Measurements from ENCODE around the gene GPBP1.
"Not testable (repeated sequence)": the region's sequence is repeated elsewhere in the genome, so short reads cannot be mapped to it uniquely, and the experiment has no call there.

GPBP1 gene

DNA sequence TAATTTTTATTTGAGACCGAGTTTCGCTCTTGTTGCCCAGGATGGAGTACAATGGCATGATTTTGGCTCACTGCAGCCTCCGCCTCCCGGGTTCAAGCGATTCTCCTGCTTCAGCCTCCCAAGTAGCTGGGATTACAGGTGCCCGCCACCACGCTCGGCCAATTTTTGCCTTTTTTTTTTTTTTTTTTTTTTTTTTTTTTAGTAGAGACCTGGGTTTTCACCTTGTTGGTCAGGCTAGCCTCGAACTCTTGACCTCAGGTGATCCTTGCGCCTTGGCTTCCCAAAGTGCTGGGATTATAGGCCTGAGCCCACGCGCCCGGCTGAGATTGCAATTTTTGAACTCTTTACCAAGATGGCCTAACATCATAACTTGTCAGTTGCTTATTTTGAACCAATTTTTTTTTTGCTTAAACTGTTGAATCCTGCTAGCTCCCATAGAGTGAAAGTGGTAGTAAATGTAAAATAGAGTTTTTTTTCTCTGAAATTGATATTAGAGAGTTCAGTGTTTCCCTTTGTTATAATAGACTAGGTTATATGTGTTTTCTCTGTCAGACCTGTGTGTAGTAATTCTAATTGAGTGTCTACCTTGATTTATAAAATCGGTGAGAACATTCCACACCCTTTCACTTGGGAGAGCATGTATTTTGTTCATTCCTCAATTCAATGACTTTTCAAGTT lies 3.8 kb downstream of the GPBP1 start:
- DNase-seq (ENCODE audit: low spot score), result no peak

DNA sequence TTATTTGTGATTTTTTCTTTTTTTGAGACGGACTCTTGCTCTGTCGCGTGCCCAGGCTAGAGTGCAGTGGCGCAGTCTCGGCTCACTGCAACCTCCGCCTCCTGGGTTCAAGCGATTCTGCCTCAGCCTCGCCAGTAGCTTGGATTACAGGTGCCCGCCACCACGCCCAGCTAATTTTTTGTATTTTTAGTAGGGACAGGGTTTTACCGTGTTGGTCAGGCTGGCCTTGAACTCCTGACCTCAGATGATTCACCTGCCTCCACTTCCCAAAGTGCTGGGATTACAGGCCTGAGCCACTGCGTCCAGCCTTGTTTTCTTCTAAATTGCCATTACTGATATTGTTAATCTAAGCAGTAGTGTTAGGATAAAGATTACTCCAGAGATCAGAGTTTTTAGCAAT lies 4.4 kb downstream of the GPBP1 start:
- DNase-seq (ENCODE audit: low spot score), result not testable (repeated sequence)

DNA sequence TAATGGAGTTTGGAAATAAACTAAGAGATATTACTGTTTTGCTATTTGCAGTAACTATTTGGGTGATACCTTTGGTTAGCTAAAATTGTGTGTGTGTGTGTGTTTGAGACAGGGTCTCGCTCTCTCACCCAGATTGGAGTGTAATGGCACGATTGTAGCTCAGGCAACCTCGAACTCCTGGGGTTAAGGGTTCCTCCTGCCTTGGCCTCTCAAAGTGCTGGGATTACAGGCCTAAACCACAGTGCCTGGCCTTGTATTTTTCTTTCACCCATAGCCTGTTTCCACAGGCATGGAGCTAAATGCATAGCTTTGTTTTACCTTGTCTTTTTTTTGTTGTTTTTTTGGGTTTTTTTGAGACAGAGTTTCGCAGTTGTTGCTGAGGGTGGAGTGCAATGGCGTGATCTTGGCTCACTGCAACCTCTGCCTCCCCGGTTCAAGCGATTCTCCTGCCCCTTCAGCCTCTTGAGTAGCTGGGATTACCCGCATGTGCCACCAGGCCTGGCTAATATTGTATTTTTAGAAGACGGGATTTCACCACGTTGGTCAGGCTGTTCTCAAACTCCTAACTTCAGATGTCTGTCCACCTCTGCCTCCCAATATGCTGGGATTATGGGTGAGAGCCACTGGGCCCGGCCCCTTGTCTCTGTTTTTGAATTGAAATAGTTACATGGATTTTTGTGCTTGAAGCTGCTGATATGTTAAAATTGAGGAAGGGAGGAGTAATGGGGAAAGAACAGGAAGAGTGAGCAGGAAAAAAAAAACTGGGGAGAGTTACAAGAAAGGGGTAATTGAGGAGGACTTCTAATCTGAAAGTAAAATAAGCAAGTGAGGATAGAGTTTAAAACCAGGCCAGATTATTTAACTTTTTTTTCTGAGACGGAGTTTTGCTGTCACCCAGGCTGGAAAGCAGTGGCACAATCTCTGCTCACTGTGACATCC lies 5.7 kb downstream of the GPBP1 start:
- no peak for DNase-seq (ENCODE audit: low spot score)

DNA sequence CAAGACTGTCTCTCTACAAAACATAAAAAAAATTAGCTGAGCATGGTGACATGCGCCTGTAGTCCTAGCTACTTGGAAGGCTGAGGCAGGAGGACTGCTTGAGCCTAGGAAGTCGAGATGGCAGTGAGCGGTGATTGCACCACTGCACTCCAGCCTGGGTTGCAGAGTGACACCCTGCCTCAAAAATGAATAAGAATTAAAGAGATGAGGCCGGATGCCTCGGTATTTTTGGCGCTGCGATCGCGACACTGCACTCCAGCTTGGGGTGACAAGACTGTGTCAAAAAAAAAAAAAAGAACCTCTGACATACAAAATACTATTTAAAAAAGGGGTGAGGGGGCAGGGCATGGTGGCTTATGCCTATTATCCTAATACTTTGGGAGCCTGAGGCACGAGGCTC lies 7.3 kb downstream of the GPBP1 start:
- DNase-seq (ENCODE audit: low spot score), result no peak

DNA sequence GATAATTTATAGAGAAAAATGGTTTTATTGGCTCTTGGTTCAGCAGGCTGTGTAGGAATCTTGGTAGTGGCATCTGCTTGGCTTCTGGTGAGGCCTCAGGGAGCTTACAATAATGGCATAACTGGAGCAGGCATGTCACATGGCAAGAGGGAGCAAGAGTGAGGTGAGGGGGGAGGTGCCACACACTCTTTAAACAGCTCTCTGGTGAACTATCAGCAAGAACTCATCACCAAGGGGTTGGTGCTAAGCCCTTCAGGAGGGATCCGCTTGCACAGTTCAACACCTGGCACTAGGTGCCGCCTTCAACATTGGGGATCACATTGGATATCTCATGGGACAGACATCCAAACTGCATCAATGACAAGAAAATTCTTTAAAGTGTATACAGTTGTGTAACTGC lies 10.5 kb downstream of the GPBP1 start:
- no peak for DNase-seq (ENCODE audit: low spot score)

DNA sequence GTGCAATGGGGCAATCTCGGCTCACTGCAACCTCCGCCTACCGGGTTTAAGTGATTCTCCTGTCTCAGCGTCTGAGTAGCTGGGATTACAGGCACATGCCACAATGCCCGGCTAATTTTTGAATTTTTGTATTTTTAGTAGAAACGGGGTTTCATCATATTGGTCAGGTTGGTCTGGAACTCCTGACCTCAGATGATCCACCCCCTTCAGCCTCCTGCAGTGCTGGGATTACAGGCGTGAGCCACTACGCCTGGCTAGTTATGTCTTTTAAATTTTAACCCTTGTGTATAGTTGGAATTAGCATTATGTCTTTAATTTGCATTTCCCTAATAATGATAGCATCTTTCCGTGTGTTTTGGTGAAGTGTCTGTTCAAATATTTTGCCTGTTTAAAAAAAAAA lies 11.5 kb downstream of the GPBP1 start:
- DNase-seq (ENCODE audit: low spot score), result no peak

DNA sequence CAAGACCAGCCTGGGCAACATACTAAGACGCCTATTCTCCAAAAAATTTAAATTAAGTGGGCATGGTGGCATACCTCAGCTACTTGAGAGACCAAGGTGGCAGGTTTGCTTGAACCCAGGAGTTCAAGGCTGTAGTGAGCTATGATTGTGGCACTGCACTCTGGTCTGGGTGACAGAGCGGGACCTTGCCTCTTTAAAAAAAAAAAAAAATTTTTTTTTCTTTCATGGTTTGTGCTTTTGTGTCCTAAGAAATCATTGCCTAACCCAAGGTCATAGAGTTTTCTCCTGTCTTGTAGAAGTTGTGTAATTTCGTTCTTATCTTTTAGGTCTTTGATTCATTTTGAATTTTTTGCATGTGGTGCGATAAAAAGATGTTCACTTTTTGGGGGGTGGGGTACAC lies 12.3 kb downstream of the GPBP1 start:
- DNase-seq (ENCODE audit: low spot score), result no peak

DNA sequence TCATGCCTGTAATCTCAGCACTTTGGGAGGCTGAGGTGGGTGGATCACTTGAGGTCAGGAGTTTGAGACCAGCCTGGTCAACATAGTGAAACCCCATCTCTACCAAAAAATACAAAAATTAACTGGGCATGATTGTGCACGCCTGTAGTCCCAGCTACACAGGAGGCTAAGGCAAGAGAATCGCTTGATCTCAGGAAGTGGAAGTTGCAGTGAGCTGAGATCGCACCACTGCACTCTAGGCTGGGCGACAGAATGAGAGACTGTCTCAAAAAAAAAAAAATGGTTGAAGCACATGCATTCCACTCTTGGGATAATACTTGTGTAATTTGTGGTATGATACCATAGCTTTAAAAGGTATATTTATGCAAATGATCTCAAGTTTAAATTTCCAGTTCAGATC lies 14.1 kb downstream of the GPBP1 start:
- DNase-seq (ENCODE audit: low spot score), result not testable (repeated sequence)

DNA sequence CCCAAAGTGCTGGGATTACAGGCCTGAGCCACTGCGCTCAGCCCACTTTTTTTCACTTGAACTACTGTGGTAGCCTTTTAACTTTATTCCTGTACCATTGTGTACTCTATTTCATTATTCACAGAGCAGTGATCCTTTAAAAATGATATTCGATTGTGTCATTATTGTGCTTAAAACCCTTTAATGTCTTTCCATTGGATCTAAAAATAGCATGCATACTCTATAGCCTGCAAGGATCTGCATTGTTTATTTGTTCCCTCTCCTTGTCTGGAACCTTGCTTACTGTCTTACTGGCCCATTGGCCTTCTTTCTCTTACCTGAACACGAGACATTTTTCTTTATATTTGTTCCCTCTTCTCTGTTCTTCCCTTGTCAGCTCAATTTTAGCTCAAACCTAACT lies 15.7 kb downstream of the GPBP1 start:
- DNase-seq (ENCODE audit: low spot score), result no peak

DNA sequence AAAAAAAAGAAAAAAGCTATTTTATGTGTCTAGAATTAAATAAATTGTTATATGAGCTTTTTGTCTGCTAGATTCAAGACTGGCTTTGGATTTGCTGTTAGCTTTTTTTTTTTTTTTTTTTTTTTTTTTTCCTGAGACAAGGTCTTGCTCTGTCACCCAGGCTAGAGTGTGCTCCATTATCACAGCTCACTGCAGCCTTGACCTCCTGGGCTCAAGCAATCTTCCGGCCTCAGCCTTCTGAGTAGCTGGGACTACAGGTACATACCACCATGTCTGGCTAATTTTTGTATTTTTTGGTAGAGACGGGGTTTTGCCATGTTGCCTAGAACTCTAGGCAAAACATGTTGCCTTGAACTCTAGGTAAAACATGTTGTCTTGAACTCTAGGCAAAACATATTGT lies 16.7 kb downstream of the GPBP1 start:
- no peak for DNase-seq (ENCODE audit: low spot score)

DNA sequence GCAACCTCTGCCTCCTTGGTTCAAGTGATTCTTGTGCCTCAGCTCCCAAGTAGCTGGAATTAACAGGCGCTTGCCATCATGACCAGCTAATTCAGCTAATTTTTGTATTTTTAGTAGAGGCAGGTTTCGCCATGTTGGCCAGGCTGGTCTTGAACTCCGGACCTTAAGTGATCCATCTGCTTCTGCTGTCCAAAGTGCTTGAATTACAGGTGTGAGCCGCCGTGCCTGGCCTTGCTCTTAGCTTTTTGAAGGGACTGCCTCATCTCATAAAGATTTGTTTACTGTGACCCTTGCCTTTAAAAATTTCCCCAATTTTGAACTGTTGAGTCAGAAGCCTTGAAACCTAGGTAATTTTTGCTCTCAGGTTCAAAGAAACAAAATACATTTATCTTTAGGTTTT lies 17.3 kb downstream of the GPBP1 start:
- DNase-seq (ENCODE audit: low spot score), result no peak

DNA sequence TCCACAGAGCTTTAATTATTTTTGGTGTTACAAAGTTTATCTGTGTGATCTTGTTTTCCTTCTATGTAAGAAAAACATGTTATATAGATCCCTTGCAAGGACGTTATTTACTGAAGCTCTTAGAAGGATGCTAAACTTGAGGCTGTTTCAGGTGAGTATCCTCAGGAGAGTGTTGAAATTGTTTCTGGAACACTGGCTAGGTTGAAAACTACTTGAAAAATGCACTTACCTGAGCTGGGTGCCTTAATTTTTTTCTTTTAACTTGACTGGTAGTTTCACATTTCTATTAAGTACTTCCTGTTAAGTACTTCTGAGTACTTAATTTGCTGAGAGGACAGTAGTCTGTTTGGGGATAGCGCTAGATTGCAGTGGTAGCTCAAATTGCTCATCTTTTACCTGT lies 18.1 kb downstream of the GPBP1 start:
- DNase-seq (ENCODE audit: low spot score), result no peak

DNA sequence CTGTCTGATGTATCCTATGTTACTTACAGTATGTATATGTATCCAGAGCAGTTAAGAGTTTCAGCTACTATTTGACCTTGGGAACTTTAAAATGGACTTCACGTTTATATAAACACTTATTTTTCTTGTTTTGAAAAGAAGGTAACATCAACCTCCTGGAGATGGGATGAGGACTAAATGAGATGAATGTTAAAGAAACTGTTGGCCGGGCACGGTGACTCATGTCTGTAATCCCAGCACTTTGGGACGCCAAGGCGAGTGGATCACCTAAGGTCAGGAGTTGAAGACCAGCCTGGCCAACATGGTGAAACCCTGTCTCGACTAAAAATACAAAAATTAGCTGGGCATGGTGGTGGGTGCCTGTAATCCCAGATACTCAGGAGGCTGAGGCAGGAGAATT lies 19.0 kb downstream of the GPBP1 start:
- not testable (repeated sequence) for DNase-seq (ENCODE audit: low spot score)

DNA sequence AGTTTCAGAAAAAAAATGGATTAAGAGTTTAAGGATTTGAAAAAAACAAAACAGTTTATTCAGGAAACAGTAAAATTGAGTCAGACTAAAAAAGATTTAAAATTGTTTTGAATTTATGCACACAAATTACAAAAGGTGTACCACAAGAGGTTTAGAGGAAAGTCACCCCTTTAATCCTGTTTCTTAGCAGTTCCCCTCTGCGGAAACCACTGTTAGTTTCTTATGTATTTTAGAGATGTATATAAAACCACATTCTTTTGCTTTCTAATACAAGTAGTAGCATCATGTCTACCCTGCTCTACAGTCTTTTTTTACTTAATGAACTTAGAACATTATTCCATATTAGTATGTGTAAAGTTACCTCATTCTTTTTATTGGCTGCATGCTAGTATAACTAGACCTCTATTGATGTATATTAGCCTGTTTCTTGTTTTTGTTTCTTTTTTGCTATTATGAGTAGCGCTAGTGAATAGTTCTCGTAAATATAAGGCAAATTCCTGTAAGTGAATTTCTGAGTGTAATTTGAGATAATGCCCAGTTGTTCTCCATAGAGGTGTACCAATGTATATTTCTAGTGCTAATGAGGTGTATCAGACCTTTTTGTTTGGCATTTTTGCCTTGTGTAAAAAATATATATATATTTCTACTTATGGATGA lies 20.0 kb downstream of the GPBP1 start:
- no peak for DNase-seq (ENCODE audit: low spot score)

DNA sequence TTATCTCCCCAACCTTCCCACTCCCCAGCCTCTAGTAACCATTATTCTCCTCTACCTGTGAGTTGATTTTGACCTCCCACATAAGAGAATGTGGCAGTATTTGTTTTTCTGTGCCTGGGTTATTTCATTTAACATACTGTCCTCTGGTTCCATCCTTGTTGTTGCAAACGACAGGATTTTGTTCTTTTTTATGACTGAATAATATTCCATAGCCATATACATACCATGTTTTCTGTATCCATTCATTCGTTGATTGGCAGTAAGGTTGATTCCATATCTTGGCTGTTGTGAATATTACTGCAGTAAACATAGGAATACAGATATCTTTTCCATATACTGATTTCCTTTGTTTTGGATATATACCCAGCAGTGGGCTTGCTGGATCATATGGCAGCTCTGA lies 20.8 kb downstream of the GPBP1 start:
- DNase-seq (ENCODE audit: low spot score), result no peak

DNA sequence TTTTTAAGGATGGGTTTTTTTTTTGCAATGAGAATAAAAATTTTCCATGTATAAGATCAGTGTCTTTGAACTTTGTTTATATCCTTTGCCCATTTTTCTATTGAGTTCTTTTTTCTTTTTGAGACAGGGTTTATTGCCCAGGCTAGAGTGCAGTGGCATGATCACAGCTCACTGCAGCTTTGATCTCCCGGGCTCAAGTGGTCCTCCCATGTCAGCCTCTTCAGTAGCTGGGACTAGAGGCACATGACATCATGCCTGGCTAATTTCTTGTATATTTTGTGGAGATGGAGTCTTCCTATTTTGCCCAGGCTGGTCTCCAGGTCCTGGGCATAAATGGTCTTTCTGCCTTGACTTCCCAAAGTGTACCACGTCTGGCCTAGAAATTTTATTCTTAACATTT lies 21.2 kb downstream of the GPBP1 start:
- DNase-seq (ENCODE audit: low spot score), result no peak

DNA sequence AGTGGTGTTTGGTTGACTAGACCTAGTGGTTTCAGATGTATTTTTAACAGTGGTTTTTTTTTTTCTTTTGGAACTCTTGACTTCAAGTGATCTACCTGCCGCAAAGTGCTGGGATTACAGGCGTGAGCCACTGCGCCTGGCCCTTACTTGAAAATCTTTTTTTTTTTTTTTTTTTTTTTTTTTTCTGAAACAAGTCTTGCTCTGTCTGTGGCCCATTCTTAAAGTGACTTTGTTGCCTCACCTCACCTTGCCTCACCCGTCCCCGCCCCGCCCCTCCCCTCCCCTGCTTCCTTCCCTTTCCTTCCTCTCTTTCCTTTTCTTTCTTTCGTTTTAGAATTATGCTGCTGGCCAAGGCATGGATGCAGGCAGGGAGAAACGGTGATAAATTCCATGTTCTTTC lies 26.0 kb downstream of the GPBP1 start:
- no peak for DNase-seq (ENCODE audit: low spot score)

DNA sequence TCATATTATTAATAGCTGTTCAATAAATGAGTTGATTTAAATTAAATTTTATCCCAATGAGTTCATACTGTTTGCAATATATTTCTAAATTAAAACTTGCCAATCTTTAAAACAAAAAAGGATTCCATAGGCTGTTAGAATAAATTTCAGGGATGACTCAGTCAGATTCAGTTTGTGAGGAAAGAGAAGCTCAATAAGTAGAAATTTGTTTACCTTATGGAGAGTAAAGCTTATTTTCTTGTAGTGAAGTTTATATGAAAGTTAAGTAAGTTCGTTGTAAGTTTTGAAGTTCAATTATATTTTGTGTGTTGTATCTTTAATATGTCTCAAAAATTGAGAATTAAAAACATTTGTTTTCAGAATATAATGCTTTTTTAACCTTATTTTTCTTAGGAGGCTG lies 29.0 kb downstream of the GPBP1 start:
- DNase-seq (ENCODE audit: low spot score), result no peak

DNA sequence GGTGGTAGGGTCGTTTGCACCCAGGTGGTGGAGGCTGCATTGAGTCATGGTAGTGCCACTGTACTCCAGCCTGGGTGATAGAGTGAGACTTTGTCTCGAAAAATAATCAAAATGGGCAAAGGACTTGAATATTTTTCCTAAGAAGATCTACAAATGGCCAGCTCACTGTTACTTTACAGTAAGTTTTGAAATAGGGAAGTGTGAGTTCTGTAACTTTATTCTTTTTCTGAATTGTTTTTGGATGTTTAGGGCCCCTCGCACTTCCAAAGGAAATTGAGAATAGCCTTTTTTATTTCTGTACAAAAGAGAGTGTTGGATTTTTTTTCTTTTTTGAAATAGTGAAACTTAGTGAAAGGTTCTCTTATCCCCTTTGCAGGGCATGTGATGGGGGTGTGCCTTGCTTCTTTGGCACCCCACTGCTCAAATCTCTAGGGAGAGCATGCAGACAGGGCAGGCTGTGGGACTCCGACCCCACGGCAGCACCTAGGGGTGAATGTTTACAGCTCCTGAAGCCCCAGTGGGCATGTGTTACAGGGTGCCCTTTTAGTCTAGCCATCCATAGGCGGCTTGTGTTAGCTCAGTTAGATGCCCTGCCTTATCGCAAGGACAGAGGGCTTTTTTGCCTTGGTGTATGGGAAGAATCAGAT lies 33.3 kb downstream of the GPBP1 start:
- DNase-seq (ENCODE audit: low spot score), result no peak

DNA sequence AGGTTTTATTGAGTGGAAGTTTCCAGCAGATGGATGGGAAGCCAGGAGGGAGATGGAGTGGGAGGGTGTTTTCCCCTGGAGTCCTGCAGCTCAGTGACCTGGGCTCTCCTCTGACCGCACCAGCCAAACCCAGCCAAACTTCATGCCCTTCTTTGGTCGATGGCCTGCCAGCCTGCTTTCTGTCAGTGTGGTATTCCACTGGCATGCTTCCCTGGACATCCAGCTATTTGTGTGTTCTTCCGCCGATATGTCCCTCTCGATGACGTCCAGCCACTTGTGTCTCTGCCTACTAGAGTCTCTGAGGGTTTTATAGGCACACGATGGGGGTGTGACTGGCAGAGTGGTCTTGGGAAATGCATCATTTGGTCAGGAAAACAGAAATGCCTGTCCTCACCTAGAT lies 33.8 kb downstream of the GPBP1 start:
- no peak for DNase-seq (ENCODE audit: low spot score)

DNA sequence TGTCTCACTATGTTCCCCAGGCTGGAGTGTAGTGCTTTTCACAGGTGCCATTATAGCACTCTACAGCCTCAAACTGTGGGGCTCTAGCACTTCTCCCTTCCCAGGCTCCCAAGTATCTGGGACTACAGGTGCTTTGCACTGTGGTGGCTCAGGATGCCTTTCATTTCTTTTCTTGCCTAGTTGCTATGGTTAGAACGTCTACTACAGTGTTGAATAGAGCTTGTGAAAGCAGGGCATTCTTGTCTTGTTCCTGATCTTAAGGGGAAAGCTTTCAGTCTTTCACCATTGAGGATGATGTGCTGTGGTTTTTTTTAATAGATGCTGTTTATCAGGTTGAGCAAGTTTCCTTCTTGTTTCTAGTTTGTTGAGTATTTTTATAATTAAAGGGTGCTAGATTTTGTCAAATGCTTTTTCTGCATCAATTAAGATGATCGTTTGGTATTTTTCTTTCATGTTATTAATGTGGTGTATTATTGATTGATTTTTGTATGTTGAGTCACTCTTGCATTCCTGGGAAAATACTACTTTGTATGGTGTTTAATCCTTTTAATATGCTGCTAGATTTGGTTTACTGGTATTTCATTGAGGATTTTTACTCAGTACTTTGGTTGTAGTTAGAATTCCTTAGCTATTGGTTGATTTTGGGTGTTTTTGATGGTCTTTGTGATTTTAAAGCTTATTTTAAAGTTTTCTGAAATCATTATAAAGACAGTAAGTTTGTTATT lies 35.6 kb downstream of the GPBP1 start:
- DNase-seq (ENCODE audit: low spot score), result no peak

DNA sequence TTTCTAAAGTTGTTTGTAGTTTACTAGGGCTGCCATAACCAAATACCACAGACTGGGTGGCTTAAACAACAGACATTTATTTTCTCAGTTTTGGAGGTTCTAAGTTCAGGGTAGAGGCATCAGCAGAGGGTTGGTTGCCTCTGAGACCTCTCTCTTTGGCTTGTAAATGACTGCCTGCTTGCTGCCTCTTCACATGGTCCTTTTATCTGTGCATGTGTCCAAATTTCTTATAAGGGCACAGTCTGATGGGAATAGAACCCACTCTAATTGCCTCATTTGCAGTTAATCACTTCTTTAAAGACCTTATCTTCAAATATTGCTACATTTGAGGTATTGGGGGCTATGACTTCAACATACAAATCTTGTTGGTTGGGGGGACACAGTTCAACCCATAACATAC lies 36.8 kb downstream of the GPBP1 start:
- no peak for DNase-seq (ENCODE audit: low spot score)
